Thyroid gland (tissue), 4 donors: ENCODE results near the gene ZFP92.
A peak's percentile ranks its signal among the peaks of the same experiment; 100 is the strongest.

ENCODE experiments used
- CTCF ChIP-seq, 6 experiments: fragments of 200-600 bp in 3 of 6; fragments of 450-650 bp in 3 of 6; sonication (generic) in 3 of 6; IDR thresholded peaks; one replicate each; pipeline ENCODE4 v1.5.1; 2016 to 2019; ENCODE audit warnings: antibody characterized with exemption in 6 of 6, mild to moderate bottlenecking in 2 of 6, inconsistent platforms in 1 of 6, moderate library complexity in 1 of 6
- POLR2A ChIP-seq, 2 donors: fragments of 450-650 bp; IDR thresholded peaks; one replicate each; pipeline ENCODE4 v1.6.1; 2017; ENCODE audit warnings: antibody characterized with exemption in 2 of 2, mild to moderate bottlenecking in 2 of 2, moderate library complexity in 1 of 2

- TF ChIP-seq CTCF (IDR thresholded peaks at IDR 0.05) (peak in 5 of 6 experiments; percentile 21 to 55 (median 47)), POLR2A (IDR thresholded peaks at IDR 0.05) (no peak)
Measured at GRCh38 chrX:153400146-153401132, 10.8 kb upstream of the ZFP92 start.
